Fibroblast of pulmonary artery (primary cell): ENCODE measurements around the gene MLXIP.

Experiments used
- DNase-seq: peaks from one replicate; pipeline ENCODE4 v3.0.0-alpha.2; 2010; ENCODE audit warnings: low read depth
- H3K4me3 ChIP-seq: replicated peaks from 2 replicates; pipeline ENCODE4 v1.5.1; 2011; ENCODE audit warnings: low read depth, mild to moderate bottlenecking, control low read depth, low read length, moderate library complexity
- TF ChIP-seq, protein P1 (sequence below): IDR thresholded peaks from 2 replicates; pipeline ENCODE4 v1.5.1; 2011; ENCODE audit warnings: mild to moderate bottlenecking, control low read depth, low read length, inconsistent platforms; ENCODE audit errors: missing control alignments

Gene MLXIP

DNA sequence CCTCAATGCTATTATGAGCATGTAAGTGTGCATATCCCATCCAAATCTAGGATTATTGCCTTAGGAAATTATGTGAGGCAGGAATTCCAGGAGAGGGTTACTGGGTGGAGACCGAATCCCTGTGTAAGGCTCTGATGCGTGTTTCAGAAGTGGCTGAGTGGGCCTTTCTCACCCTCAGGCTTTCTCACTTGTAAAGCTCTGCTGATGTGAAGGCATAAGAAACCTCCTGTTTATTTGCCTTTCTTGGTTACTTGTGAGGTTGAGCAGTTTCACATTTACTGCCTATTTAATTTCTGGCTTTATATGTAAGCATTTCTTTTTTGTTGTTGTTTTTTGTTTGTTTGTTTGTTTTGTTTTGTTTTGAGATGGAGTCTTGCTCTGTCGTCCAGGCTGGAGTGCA, 84.4 kb downstream of the MLXIP start:
- TF ChIP-seq, protein P1, sequence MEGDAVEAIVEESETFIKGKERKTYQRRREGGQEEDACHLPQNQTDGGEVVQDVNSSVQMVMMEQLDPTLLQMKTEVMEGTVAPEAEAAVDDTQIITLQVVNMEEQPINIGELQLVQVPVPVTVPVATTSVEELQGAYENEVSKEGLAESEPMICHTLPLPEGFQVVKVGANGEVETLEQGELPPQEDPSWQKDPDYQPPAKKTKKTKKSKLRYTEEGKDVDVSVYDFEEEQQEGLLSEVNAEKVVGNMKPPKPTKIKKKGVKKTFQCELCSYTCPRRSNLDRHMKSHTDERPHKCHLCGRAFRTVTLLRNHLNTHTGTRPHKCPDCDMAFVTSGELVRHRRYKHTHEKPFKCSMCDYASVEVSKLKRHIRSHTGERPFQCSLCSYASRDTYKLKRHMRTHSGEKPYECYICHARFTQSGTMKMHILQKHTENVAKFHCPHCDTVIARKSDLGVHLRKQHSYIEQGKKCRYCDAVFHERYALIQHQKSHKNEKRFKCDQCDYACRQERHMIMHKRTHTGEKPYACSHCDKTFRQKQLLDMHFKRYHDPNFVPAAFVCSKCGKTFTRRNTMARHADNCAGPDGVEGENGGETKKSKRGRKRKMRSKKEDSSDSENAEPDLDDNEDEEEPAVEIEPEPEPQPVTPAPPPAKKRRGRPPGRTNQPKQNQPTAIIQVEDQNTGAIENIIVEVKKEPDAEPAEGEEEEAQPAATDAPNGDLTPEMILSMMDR, result no peak
- H3K4me3 ChIP-seq, result no peak overlapping the region

DNA sequence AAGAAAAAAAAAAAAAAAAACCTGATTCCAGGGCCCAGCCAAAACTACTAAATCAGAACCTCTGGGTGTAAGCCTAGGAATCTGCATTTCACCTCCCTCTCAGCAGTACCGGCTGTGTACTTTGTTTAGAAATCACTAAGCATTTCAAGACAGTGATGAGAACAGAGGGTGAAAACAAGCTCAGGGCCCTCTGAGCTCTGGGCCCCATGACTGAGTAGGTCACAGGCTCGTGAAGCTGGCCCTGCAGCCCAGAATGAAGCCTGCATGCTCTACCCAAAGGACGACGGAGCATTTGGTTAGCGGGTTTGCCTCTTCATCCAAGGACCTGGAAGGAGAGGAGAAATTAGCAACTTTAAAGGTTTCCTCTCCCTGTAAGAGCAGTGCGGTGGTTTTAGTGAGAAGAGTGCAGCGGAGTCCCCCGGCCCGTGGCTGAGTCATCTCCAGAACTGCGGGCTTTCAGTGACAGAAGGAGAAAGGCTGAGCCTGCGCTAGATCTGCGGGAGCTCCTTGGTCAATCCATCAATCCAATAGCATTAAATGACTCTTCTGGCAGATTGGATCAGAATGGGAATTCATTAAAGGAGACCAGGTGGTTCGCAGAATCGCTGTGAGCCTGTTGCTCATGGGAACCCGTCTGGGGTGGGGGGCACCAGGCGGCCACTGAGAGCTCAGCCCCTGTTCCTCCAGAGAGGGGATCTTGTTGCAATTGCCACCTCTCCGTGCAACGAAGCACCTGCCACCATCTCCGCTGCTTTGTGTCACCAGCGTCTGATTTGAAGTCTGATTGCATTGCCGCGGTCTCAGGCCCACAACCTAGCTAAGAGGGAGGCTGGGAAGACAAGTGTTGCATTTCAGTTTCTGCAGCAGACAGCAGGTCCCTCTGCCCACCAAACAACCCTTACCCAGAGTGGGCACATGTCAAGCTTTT, 88.1 kb downstream of the MLXIP start:
- DNase-seq, result no peak
- H3K4me3 ChIP-seq, result no peak overlapping the region
- TF ChIP-seq, protein P1, result no peak

More for the DNA sequence above, 84.4 kb downstream of the MLXIP start:
- DNase-seq, result no peak

DNA sequence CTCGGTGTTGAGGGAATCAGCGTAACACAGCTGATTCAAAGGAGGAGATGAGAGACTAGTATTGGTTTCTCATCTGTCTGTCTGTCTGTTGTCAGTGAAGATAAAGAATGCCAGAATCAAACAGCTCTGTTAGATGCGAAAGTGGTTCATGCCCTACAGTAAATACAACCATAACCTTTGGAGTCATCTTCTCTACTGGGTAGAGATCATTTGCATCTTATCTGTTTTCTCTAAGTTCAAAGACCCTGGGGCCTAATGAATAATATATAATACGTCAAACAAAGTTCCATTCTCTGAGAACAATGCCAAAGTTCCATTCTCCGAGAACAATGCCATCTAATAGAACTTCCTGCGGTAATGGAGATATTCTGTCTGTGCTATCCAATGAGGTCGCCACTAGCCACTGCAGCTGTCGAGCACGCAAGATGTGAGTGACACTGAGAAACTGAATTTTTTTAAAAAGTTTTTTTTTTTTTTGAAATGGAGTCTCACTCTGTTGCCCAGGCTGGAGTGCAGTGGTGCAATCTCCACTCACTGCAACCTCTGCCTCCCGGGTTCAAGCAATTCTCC, 88.9 kb downstream of the MLXIP start:
- no peak for DNase-seq
- TF ChIP-seq, protein P1, result no peak
- H3K4me3 ChIP-seq, result no peak overlapping the region

DNA sequence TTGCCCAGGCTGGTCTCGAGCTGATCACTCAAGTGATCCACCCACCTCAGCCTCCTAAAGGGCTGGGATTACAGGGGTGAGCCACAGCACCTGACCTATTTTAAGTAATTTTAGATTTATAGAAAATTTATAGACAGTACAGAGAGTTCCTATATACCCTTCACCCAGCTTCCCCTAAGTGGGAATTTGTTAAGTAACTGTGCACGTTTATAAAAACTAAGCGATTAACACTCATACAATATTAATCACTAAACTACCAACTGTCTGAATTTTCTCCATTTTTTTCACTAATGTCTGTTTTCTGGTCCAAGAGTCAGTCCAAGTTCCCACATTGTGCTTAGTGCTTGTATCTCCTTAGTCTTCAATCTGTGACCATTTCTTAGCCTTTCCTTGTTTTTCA, 89.9 kb downstream of the MLXIP start:
- no peak overlapping the region for H3K4me3 ChIP-seq
- TF ChIP-seq, protein P1, result no peak
- DNase-seq, result no peak

DNA sequence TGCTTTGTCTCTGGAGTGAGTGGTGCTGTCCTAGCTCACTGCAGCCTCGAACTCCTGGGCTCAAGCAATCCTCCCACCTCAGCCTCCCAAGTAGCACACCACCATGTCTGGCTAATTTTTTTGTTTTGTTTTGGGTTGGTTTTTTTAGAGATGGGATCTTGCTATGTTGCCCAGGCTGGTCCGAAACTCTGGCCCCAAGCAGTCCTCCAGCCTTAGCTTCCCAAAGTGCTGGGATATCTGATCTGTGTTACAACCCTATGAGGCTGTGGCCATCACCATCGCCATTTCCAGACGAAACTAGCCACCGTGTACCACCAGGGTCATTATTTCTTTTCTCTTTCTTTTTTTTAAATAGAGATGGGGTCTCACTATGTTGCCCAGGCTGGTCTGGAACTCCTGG, 92.8 kb downstream of the MLXIP start:
- H3K4me3 ChIP-seq, result no peak overlapping the region
- TF ChIP-seq, protein P1, result no peak
- no peak for DNase-seq

DNA sequence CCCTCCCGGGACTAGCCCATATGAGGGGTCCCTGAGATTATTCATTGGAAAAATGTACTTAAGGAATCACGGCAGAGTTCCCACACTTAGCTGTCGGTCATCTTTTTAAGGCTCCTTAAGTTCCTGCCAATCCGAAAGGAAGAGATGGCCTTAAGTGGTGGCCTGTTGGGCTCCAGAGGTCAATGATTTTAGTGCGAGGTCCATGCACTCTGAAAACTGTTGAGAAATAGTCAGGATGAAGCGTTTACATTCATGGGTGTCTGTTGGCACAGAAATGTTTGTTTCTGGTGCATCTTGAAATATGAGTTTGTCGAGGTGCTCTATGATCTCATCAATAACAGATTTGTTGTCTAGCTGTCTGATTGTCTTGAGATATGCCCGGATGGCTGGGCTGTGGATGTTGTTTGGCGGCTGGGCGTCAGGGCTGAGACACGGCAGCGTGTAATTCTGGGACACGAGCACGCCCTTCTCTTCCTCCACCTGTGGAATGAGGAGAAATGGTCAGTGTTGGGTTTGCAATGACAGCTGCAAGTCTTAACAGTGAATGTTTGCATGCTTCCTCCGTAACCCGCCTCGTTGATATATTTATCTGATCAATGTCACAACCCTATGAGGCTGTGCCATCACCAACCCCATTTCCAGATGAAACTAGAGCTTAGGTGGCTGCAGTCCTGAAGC, 93.8 kb downstream of the MLXIP start:
- TF ChIP-seq, protein P1, result no peak
- no peak for DNase-seq
- H3K4me3 ChIP-seq, result no peak overlapping the region
